Measurements from ENCODE around the gene PSMA4. TPM values are rescaled to one million over a fixed set of nuclear protein-coding genes. Genes with fewer than 3 reads are reported as not detected.

The PSMA4 gene
- total and polyA plus RNA-seq, 2 experiments from 2014 or later: 322 to 552 TPM

DNA sequence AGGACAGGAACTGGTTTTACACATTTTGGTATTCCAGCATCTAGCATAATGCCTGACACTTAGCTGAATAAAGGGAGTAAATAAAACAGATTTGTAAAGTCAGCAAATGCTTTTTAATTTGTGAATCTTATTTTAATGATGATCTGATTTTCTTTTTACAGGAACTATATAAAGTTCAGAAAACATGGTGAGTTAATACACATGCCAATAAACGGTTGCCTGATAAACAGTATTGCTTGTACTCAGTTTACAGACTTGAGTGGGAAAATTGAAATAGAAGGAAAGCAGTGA is 1.4 kb downstream of the PSMA4 start:
- H3K27me3 Mint-ChIP-seq (ENCODE audit: insufficient read depth, low read depth, poor library complexity): peaks cover 9% of the 10 kb centered on the region
- Histone ChIP-seq H3K27me3 (ENCODE audit: insufficient read depth) (no peaks in the 10 kb centered on the region), H3K9me2 (ENCODE audit: insufficient read depth) (peaks cover 3% of the 10 kb centered on the region; the same call in 1 of the 2 replicates), H3F3A (replicated peaks; ENCODE audit: low read depth) (no peaks in the 10 kb centered on the region), H4K20me1 (replicated peaks; ENCODE audit: insufficient read depth) (peaks cover 23% of the 10 kb centered on the region; the same call in 1 of the 2 replicates), H3K36me3 (ENCODE audit: insufficient read depth) (peaks cover 46% of the 10 kb centered on the region), H3K27ac (ENCODE audit: low read depth) (no peak overlapping the region), H3K79me2 (replicated peaks; ENCODE audit: insufficient read depth) (peaks cover 22% of the 10 kb centered on the region), H3K4me2 (peak overlapping the region; percentile 95), H3K4me1 (ENCODE audit: insufficient read depth) (peaks cover 8% of the 10 kb centered on the region; the same call in 1 of the 2 replicates), H2AFZ (no peak overlapping the region), H3K4me3 (peak overlapping the region; percentile 88)
- TF ChIP-seq JUNB (IDR thresholded peaks at IDR 0.05; ENCODE audit: unreplicated experiment) (no peak), CTCF (conservative IDR thresholded peaks at IDR 0.05; ENCODE audit: low read depth in 2 of 2) (no peak), EZH2phosphoT487 (IDR thresholded peaks at IDR 0.05; ENCODE audit: unreplicated experiment) (no peak), ZNF114 (CRISPR knock-in tag; IDR thresholded peaks at IDR 0.05) (no peak), ZNF331 (CRISPR knock-in tag; IDR thresholded peaks at IDR 0.05; ENCODE audit: low read depth) (no peak), CREB1 (CRISPR knock-in tag; IDR thresholded peaks at IDR 0.05; ENCODE audit: low read depth) (no peak), POLR2AphosphoS5 (IDR thresholded peaks at IDR 0.05; ENCODE audit: low read depth) (no peak), STAT1 (IDR thresholded peaks at IDR 0.05; ENCODE audit: unreplicated experiment) (no peak), EZH2 (IDR thresholded peaks at IDR 0.05; ENCODE audit: low read depth, unreplicated experiment) (no peak), NANOG (IDR thresholded peaks at IDR 0.05; ENCODE audit: borderline replicate concordance) (no peak)
- TF ChIP-seq, protein P1, sequence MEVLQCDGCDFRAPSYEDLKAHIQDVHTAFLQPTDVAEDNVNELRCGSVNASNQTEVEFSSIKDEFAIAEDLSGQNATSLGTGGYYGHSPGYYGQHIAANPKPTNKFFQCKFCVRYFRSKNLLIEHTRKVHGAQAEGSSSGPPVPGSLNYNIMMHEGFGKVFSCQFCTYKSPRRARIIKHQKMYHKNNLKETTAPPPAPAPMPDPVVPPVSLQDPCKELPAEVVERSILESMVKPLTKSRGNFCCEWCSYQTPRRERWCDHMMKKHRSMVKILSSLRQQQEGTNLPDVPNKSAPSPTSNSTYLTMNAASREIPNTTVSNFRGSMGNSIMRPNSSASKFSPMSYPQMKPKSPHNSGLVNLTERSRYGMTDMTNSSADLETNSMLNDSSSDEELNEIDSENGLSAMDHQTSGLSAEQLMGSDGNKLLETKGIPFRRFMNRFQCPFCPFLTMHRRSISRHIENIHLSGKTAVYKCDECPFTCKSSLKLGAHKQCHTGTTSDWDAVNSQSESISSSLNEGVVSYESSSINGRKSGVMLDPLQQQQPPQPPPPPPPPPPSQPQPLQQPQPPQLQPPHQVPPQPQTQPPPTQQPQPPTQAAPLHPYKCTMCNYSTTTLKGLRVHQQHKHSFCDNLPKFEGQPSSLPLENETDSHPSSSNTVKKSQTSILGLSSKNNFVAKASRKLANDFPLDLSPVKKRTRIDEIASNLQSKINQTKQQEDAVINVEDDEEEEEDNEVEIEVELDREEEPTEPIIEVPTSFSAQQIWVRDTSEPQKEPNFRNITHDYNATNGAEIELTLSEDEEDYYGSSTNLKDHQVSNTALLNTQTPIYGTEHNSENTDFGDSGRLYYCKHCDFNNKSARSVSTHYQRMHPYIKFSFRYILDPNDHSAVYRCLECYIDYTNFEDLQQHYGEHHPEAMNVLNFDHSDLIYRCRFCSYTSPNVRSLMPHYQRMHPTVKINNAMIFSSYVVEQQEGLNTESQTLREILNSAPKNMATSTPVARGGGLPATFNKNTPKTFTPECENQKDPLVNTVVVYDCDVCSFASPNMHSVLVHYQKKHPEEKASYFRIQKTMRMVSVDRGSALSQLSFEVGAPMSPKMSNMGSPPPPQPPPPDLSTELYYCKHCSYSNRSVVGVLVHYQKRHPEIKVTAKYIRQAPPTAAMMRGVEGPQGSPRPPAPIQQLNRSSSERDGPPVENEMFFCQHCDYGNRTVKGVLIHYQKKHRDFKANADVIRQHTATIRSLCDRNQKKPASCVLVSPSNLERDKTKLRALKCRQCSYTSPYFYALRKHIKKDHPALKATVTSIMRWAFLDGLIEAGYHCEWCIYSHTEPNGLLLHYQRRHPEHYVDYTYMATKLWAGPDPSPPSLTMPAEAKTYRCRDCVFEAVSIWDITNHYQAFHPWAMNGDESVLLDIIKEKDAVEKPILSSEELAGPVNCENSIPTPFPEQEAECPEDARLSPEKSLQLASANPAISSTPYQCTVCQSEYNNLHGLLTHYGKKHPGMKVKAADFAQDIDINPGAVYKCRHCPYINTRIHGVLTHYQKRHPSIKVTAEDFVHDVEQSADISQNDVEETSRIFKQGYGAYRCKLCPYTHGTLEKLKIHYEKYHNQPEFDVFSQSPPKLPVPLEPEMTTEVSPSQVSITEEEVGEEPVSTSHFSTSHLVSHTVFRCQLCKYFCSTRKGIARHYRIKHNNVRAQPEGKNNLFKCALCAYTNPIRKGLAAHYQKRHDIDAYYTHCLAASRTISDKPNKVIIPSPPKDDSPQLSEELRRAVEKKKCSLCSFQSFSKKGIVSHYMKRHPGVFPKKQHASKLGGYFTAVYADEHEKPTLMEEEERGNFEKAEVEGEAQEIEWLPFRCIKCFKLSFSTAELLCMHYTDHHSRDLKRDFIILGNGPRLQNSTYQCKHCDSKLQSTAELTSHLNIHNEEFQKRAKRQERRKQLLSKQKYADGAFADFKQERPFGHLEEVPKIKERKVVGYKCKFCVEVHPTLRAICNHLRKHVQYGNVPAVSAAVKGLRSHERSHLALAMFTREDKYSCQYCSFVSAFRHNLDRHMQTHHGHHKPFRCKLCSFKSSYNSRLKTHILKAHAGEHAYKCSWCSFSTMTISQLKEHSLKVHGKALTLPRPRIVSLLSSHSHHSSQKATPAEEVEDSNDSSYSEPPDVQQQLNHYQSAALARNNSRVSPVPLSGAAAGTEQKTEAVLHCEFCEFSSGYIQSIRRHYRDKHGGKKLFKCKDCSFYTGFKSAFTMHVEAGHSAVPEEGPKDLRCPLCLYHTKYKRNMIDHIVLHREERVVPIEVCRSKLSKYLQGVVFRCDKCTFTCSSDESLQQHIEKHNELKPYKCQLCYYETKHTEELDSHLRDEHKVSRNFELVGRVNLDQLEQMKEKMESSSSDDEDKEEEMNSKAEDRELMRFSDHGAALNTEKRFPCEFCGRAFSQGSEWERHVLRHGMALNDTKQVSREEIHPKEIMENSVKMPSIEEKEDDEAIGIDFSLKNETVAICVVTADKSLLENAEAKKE (CRISPR knock-in tag; IDR thresholded peaks at IDR 0.05): no peak
- TF ChIP-seq, protein P2, sequence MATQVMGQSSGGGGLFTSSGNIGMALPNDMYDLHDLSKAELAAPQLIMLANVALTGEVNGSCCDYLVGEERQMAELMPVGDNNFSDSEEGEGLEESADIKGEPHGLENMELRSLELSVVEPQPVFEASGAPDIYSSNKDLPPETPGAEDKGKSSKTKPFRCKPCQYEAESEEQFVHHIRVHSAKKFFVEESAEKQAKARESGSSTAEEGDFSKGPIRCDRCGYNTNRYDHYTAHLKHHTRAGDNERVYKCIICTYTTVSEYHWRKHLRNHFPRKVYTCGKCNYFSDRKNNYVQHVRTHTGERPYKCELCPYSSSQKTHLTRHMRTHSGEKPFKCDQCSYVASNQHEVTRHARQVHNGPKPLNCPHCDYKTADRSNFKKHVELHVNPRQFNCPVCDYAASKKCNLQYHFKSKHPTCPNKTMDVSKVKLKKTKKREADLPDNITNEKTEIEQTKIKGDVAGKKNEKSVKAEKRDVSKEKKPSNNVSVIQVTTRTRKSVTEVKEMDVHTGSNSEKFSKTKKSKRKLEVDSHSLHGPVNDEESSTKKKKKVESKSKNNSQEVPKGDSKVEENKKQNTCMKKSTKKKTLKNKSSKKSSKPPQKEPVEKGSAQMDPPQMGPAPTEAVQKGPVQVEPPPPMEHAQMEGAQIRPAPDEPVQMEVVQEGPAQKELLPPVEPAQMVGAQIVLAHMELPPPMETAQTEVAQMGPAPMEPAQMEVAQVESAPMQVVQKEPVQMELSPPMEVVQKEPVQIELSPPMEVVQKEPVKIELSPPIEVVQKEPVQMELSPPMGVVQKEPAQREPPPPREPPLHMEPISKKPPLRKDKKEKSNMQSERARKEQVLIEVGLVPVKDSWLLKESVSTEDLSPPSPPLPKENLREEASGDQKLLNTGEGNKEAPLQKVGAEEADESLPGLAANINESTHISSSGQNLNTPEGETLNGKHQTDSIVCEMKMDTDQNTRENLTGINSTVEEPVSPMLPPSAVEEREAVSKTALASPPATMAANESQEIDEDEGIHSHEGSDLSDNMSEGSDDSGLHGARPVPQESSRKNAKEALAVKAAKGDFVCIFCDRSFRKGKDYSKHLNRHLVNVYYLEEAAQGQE (IDR thresholded peaks at IDR 0.05; ENCODE audit: unreplicated experiment): no peak
- TF ChIP-seq, protein P3, sequence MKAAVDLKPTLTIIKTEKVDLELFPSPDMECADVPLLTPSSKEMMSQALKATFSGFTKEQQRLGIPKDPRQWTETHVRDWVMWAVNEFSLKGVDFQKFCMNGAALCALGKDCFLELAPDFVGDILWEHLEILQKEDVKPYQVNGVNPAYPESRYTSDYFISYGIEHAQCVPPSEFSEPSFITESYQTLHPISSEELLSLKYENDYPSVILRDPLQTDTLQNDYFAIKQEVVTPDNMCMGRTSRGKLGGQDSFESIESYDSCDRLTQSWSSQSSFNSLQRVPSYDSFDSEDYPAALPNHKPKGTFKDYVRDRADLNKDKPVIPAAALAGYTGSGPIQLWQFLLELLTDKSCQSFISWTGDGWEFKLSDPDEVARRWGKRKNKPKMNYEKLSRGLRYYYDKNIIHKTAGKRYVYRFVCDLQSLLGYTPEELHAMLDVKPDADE (IDR thresholded peaks at IDR 0.05): no peak
- H3K36me3 Mint-ChIP-seq (ENCODE audit: low read depth): peaks cover 46% of the 10 kb centered on the region
- peak overlapping the region; percentile 30; the same call in 1 of the 2 replicates for H3K27ac Mint-ChIP-seq
- ATAC-seq: no peak
- H3K4me1 Mint-ChIP-seq: peaks cover 9% of the 10 kb centered on the region
- DNase-seq (ENCODE audit: low spot score): no peak
- peak overlapping the region; percentile 95 for H3K4me3 Mint-ChIP-seq
- no peaks in the 10 kb centered on the region; the same call in 2 of the 3 replicates for H3K9me3 Mint-ChIP-seq
